ENCODE measurements around the gene MLLT1.
"Not testable (repeated sequence)": the region's sequence is repeated elsewhere in the genome, so short reads cannot be mapped to it uniquely, and the experiment has no call there.

The MLLT1 gene, protein sequence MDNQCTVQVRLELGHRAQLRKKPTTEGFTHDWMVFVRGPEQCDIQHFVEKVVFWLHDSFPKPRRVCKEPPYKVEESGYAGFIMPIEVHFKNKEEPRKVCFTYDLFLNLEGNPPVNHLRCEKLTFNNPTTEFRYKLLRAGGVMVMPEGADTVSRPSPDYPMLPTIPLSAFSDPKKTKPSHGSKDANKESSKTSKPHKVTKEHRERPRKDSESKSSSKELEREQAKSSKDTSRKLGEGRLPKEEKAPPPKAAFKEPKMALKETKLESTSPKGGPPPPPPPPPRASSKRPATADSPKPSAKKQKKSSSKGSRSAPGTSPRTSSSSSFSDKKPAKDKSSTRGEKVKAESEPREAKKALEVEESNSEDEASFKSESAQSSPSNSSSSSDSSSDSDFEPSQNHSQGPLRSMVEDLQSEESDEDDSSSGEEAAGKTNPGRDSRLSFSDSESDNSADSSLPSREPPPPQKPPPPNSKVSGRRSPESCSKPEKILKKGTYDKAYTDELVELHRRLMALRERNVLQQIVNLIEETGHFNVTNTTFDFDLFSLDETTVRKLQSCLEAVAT

DNA sequence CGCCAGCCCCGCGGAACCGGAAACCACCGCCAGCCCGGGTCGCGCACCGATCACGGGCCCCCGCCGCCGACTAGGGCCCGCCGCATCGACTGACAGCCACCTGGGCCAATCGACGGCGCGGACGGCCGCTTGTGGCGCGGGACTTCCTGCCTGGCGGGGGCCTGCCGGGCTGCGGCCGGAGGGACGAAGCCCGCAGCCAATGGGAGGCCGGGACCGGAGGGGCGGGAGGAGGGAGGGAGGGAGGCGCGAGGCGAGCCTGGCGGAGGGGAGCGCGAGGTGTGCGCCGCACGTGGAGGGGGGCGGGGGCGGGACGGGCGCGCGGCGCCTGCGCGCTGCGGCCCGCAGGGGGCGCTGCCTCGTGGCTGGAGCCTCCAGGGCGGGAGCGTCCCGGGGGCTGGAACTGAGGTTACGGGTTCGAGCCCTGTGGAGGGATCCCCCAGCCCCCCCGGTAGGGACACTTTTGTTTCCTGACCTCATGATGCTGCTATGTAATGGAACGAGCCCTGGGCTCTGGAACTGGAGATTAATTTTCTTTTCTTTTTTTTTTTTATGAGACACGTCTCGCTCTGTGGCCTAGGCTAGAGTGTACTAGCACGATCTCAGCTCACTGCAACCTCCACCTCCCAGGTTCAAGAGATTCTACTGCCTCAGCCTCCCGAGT, at the start of gene MLLT1:
TSS of gene MLLT1 (minus strand) at position 45 of the 661 bp plus-strand sequence. CDS start 191 bp downstream, outside the sequence.
- peak; percentile 95 for DNase-seq

DNA sequence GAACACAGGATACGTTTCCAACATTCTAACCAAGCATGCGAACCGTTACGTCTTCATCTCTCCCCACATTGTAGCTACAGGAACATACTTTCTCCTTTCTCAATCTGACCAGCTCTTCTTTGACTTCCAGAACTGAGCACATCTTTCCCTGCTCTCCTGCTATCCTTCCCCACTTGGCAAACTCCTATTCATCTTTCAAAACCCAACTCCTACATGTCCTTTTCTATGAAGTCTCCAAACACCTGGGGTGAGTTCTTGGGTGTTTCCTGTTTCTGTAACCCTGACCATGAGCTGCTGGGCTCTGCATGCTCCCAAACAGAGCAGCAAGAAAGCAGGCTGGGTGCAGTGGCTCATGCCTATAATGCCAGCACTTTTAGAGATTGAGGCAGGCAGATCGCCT, 47.0 kb upstream of the MLLT1 start:
- no peak for DNase-seq

DNA sequence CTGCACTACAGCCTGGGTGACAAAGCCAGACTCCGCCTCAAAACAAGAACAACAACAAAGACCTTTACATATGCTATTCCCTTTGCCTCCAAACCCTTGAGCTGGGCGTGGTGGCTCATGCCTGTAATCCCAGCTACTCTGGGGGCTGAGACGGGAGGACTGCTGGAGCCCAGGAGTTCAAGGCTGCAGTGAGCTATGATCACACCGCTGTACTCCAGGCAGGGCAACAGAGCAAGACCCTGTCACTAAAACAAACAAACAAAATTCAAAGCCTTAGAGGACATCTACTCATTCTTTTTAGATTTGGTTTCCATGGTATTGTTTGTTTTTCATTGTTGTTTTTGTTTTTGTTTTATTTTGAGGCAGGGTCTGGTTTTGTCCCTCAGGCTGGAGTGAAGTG, 45.8 kb upstream of the MLLT1 start:
- no peak for DNase-seq

DNA sequence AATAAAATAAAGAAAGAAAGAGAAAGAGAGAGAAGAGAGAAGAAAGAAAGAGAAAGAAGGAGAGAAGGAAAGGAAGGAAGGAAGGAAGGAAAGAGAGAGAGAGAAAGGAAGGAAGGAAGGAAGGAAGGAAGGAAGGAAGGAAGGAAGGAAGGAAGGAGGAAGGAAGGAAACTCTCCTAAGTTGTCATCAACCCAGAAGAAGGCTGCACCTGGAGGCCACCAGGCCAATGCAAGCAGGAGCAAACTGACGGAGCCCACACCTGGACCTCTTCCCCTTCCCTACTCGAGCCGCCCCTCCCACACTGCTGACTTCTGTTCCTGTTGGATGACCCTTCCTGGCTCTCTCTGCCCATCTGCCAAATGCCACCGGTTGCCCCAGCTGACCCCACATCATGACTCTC, 45.0 kb upstream of the MLLT1 start:
- DNase-seq = no peak

DNA sequence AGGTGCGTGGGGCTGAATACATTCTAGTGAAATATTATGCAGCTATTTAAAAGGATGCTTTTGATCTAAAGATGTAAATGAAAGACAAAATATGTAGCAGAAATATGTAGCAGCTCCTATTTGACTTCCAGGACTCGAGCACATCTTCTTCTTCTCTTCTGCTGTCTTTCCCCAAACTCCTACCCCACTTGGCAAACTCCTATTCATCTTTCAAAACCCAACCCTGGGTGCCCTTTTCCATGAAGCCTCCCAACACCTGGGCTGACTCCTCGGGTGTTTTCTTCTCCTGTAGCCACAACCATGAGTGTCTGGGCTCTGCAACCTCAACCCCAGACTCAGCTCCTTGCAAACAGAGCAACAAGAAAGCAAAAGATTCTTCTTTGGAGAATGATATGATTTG, 42.5 kb upstream of the MLLT1 start:
- no peak for DNase-seq

DNA sequence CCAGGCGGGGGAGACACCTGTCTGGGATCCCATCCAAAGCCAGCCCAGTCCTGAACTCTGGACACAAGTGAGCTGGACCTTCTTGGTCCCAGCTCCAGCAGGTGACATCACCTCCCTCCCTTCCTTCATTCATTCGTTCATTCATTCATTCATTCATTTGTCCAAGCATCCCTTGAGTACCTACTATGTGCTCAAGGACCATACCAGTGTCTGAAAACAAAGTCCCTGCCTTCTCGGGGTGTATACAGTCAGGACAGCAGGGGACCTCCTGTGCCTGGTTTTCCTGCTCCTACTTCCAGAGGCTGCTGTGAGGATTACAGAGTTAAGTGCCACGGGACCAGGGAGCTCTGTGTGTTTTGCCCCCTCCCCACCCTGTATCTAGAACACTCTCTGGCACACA, 39.6 kb upstream of the MLLT1 start:
- no peak for DNase-seq

DNA sequence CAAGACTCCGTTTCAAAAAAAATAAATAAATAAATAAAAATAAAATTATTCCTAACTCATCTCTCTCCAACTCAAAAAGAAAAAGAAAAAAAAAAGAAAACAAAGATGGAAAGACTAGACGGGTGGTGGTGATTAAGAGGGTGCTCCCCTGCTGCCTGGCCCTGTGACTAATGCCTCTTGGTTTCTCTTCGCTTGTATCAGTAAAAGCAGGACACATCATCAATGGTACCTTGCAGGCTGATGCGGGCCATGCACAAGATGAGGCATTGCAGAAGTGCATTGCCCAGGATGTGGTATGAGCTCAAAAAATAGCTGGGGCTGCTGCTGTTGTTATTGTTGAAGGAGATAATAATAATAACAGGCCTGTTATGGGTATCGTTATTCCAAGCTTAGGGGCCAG, 39.0 kb upstream of the MLLT1 start:
- no peak for DNase-seq

DNA sequence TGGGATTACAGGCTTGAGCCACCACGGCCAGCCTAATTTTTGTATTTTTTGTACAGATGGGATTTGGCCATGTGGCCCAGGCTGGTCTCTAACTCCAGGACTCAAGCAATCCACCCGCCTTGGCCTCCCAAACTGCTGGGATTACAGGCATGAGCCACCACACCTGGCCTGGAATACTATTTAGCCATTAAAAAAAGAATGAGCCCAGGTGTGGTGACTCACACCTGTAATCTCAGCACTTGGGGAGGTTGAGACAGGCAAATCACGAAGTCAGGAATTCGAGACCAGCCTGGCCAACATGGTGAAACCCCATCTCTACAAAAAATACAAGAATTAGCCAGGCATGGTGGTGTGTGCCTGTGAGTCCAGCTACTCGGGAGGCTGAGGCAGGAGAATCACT, 35.9 kb upstream of the MLLT1 start:
- DNase-seq = not testable (repeated sequence)

DNA sequence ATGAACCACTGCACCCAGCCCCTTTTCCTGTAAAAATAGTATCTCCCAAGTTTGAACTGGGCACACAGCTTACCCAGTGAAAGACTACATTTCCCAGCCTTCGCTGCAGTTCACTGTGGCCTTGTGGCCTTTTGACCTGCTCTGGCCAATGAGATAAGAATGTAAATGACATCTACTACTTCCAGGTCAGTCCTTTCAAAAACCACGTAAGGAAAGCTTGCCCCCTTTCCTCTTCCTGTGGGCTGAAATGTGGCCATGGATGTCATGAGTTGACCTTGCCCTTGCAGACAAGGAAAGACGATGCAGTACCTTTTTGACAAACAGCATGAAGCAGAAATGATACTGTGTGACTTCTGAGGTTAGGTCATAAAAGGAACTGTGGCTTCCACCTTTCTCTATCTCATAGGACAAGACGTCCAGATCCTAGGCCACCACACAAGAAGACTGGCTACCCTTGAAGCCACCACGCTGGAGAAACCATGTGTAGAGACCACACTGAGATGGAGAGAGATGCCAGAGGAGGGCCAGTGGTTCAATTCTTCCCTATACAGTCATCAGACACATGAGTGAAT, 33.7 kb upstream of the MLLT1 start:
- no peak for DNase-seq

DNA sequence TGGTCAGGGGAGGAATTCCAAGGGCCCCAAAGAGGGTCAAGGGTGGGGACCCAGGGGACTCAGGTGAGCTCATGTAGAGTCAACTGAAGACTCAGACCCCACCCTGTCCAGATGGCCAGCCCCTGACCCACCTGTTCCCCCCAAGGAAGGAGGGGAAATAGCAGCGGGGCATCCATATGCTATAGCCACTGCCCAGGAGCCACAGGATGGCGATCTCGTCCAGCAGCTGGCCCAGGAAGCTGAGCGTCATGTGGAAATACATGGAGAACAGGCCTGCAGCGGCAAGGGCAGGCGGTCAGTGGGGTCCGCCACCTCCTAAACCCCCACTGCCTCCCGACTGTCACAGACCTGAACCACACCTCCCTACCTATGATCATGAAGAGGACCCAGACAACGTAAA, 32.2 kb upstream of the MLLT1 start:
- DNase-seq = no peak

DNA sequence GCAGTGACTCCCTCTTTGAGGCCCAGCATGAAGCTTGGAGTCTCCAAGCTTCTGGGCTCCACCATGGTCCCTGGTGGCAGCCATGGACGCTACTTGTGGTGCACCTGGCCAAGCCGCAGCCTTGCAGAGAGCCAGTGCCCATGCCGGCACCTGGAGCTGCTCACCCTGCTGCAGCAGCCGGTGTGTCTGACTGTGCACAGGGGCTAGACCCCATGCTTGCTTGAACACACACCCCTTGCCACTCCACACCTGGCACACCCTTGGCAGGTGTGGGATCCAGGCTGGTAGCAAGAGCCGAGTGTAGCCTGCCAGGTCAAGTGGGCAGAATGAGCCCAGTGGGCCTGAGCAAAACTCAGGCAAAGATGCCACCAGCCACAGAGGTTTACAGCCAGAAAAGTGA, 18.6 kb upstream of the MLLT1 start:
- DNase-seq = no peak

DNA sequence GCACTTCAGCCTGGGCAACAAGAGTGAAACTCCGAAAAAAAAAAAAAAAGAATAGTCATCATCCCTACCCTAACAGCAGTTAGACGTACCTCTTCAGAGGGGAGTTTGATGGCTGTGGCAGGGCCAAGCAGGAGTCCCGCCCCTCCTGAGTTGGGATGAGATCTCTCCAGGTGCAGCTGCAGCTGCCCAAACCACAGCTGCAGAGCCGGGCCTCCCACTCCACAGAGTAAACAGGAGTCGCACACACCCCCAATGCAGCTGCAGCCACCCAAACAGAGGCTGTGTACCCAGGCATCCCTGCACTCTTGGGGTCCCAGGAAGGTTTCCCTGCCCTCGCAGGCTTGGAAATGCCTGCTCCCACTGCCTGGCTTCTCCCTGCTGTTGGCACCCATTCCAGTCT, 17.4 kb upstream of the MLLT1 start:
- no peak for DNase-seq

DNA sequence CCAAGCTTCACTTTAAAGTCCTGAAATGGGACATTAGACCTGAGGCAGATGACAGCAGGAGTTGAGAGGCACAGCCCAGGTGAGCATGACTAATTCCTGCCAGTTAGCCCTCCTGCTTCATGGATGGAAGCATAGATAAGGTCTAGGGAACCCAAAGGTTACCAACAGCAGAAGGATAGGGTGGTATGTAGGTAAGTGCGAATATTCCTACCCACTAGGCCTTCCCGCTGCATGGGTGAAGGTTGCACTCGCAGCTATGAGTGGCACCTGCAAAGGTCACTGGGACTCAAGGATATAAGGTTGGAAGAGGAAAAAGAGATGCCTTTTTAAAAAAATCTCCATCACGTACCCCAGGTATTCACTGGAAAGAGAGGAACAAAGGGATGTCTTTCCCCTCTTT, 12.2 kb upstream of the MLLT1 start:
- no peak for DNase-seq

DNA sequence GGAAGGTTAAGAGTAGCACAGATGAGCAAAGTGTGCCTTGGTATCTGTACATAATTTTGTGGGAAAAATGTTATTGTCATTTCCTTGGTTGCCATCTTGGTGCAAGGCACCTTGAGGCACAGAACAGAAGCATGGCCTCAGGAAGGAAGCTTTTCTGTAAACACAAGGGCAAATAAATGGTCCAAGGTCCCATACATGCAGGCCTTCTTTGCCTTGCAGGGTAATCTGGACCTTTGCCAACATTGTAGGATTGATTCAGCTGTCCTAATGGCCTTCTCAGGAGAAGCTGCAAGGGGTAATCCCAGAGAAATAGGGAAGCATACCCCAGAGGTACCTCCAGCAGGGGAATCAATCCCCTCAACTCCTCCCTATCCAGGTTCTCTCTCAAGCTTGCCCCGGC, 9.0 kb upstream of the MLLT1 start:
- no peak for DNase-seq

DNA sequence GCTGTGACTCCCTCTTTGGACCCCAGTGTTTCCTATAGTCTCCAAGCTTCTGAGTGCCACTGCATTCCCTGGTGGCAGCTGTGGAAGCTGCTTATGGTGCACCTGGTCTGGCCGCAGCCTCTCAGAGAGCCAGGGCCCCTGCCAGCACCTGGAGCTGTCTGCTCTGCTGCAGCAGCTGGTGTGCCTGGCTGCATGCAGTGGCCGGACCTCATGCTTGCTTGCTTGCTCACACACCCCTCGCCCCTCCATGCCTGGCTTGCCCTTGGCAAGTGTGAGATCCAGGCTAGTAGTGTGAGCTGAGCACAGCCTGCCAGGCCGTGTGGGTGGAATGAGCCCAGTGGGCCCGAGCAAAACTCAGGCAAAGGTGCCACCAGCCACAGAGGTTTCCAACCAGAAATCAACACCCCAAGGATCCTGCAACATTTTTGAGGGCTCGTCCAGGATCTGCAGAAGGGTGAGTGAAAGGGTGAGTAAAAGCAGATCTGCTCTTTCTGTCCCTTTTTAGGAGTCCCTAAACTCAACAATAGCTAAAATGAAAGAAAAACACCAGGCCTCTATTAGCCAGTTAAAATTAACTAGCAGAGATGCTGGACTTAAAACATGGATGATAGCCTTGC, 7.6 kb upstream of the MLLT1 start:
- no peak for DNase-seq

DNA sequence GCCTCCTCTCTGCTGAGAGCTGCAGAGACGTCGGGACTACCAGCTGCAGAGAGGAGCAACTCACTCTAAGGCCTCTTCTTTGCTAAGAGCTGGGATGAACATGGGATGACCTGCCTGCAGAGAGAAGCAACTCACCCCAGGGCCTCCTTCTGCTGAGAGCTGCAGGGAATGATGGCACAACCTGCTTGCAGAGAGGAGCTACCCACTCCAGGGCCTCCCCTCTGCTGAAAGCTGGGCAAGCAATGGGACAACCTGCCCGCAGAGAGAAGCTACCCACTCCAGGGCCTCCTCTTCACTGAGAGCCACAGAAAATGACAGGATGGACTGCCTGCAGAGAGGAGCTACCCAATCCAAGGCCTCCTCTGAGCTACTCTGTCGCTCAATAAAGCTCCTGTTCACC, 6.9 kb upstream of the MLLT1 start:
- no peak for DNase-seq

DNA sequence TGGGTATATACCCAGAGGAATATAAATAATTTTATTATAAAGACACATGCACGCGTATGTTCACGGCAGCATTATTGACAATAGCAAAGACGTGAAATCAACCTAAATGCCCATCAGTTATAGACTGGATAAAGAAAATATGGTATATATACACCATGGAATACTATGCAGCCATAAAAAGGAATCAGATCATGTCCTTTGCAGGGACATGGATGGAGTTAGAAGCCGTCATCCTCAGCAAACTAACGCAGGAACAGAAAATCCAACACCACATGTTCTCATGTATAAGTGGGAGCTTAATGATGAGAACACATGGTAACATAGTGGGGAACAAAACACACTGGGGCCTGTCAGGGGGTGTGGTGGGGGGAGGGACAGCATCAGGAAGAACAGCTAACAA, 2.6 kb upstream of the MLLT1 start:
- not testable (repeated sequence) for DNase-seq

DNA sequence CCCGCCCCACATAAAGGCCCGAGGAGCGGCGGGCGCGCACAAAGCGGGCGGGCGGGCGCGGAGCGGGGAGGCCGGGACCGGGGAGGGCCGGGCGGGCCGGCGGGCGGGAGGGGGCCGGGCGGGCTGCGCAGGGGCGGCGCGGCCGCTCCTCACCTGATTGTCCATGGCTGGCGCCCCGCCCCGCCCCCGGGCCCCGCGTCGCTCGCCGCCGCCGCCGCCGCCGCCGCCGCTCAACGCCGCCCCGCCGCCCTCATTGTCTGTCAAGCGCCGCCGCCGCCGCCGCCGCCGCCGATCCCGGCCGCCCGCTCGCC, 200 bp downstream of the MLLT1 start:
- DNase-seq = no peak

DNA sequence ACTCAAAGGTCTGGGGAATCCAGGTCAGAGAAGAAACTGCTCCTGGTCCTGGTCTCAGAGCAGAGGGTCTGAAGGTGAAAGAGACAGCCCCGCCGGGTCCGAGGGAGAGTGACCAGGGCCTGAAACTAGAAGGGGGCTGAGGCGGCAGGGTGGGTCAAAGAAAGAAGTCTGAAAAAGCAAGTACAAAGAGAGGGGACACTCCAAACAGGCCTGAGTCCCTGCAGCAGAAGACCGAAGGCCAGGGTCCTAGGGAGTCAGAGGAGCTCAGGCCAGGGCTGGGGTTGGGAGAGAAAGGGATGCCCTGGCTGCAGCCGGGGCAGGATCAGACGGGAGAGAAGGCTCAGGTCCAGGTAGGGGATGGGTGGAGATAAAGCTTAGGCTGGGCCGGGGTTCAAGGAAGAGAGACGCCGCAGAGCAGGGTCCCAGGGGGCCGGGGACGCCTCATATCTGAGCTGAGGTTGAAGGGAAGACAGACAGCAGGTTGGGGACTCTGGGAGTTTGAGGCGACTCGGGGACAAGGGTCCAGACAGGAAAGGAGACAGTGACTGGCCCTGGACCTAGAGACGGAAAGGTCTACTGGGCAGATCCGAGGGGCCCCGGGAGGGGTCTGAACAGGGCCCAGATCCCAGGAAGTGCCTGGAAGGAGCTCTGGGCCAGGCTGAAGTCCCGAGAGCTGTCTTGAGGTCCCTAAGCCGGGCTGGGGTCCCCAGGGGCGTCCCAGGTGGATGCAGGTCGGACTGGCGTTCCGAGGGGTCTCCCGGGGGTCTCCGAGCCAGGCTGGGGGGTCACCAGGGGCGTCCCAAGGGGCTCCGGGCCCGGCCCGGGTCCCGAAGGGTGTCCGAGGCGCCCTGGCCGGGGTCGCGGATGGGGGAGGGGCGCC, 795 bp downstream of the MLLT1 start:
- DNase-seq = no peak

DNA sequence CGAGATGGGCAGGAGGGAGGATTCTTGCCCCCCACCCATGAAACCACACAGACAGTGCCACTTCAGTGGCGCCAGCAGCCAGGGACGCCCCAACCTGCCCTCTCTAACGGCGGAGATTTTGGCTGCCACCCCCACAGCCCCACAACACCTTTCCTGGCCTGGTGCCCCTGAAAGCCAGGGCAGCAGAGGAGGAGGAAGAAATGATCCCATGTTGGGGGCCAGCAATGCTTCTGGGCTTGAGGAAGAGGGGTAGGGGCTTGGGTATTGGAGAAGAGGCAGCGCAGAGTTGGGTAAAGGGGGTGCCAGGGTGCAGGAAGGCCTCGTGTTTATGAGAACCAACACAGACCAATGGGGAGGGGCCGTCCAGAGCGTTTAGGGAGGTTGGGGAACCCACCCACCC, 1.7 kb downstream of the MLLT1 start:
- no peak for DNase-seq

DNA sequence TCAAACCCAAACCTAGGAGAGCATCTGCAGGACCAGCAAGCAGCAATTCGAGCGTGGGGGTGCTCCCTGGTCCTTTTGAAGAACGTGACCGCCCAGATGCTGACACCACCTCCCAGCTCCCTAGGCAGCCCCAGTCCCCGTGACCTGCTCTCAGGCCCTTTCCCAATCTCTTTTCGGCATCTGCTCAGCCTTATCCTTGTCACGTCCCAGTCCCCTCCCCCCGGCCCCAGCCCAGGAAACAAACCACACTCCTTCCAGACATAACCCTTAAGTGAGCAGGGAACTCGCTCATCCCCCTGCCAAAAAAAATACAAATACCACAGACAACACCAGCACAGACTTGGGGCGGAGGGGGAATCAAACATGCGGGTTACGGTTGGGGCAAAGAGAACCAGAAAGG, 3.3 kb downstream of the MLLT1 start:
- DNase-seq = no peak

DNA sequence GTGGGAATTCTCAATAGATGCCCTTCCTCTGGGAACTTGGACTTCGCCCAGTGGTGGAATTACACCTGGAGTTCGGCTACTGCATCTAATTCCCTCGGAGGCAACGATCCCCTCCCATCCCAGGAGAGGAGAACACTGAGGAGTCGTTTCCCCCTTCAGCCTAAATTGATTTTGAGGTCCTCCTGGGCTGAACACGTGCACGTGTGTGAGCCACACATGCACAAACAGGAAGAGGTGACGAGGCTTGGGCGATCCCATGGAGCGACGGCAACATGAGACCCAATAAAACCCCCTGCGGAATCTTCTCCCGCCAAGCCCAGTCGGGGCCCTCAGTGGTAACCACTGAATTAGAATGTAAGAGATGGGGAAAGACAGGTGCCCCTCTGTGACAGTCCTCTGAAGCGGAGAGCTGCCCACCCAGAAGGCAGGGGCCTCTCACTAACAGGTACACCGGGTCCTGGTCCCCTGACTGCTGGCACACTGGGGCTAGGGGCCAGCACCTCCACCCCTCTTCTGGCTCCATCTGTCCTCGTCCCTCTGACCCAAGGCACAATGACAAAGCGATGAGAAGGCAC, 4.5 kb downstream of the MLLT1 start:
- DNase-seq = no peak
